ENCODE data around the gene NAT14.

NAT14 gene

GRCh38 chr19:55536366-55536765 lies 51.4 kb downstream of the NAT14 start:
- no peak for DNase-seq (ENCODE audit: low read depth in 3 of 3)

All from stimulated activated CD4-positive, alpha-beta T cell treated with anti-CD3 and anti-CD28 coated beads, TNF-alpha, amount 100 ng/mL, for 24 hours (primary cell).